HEK293 (cell line): Measurements from ENCODE around the gene DNASE2.
"Not testable (repeated sequence)": the region's sequence is repeated elsewhere in the genome, so short reads cannot be mapped to it uniquely, and the experiment has no call there.

Experiments used
- CTCF ChIA-PET: fragments of 350-600 bp; formaldehyde crosslinking; extraction: SDS; loops from one replicate; lab custom pipeline; 2021; ENCODE audit warnings: antibody characterized with exemption; lab: Yijun Ruan, JAX
- POLR2A ChIA-PET: fragments of 300-600 bp; formaldehyde crosslinking; extraction: SDS; loops from one replicate; lab custom pipeline; 2020; ENCODE audit warnings: antibody characterized with exemption, inconsistent platforms; lab: Yijun Ruan, JAX
- H3K27ac ChIP-seq: fragments of 200-500 bp; sonication (Bioruptor generic); 2 replicates; pipeline ENCODE4 v1.5.1; 2014; ENCODE audit warnings: low read depth, low read length, control low read depth, inconsistent platforms; ENCODE audit errors: extremely low read depth
- H3K36me3 ChIP-seq, 2 experiments: fragments of 200-500 bp in 1 of 2; sonication (Bioruptor generic) in 1 of 2; 1 replicate in 1 of 2; 2 replicates in 1 of 2; pipeline ENCODE4 v1.5.1; 2014 to 2017; ENCODE audit warnings: inconsistent platforms in 2 of 2, low read length in 2 of 2; ENCODE audit not compliant: control insufficient read depth in 2 of 2, insufficient read depth in 1 of 2
- H3K4me1 ChIP-seq: fragments of 200-500 bp; sonication (Bioruptor generic); 2 replicates; pipeline ENCODE4 v1.5.1; 2014; ENCODE audit warnings: mild to moderate bottlenecking, low read length, inconsistent platforms; ENCODE audit not compliant: control insufficient read depth, insufficient read depth
- H3K4me3 ChIP-seq: 2 replicates; pipeline ENCODE4 v1.5.1; 2011; ENCODE audit warnings: low read depth, mild to moderate bottlenecking, control low read depth, low read length, moderate library complexity
- H3K9me3 ChIP-seq: fragments of 200-500 bp; sonication (Bioruptor generic); 2 replicates; pipeline ENCODE4 v1.5.1; 2014; ENCODE audit warnings: low read depth, low read length, inconsistent platforms; ENCODE audit not compliant: control insufficient read depth, insufficient read depth
- CTCF ChIP-seq: fragments of 450-650 bp; formaldehyde crosslinking; IDR thresholded peaks from 2 replicates; pipeline ENCODE4 v1.5.1; 2016; ENCODE audit warnings: missing biosample characterization, missing genetic modification characterization
- EGR2 ChIP-seq: fragments of 450-650 bp; formaldehyde crosslinking; IDR thresholded peaks from 2 replicates; pipeline ENCODE4 v1.5.1; 2016; ENCODE audit warnings: low read depth, missing biosample characterization, missing genetic modification characterization
- GLIS1 ChIP-seq: fragments of 450-650 bp; formaldehyde crosslinking; IDR thresholded peaks from 2 replicates; pipeline ENCODE4 v1.5.1; 2016; ENCODE audit warnings: missing biosample characterization, missing genetic modification characterization
- ZFHX2 ChIP-seq: fragments of 450-650 bp; formaldehyde crosslinking; conservative IDR thresholded peaks from 2 replicates; pipeline ENCODE4 v1.5.1; 2016; ENCODE audit warnings: missing biosample characterization, missing genetic modification characterization
- ZFP69B ChIP-seq: fragments of 450-650 bp; formaldehyde crosslinking; IDR thresholded peaks from 2 replicates; pipeline ENCODE4 v1.5.1; 2016; ENCODE audit warnings: missing biosample characterization, missing genetic modification characterization
- ZIC2 ChIP-seq: fragments of 450-650 bp; formaldehyde crosslinking; IDR thresholded peaks from 2 replicates; pipeline ENCODE4 v1.5.1; 2016; ENCODE audit warnings: missing biosample characterization, missing genetic modification characterization
- ZNF121 ChIP-seq: fragments of 450-650 bp; formaldehyde crosslinking; IDR thresholded peaks from 2 replicates; pipeline ENCODE4 v1.5.1; 2016; ENCODE audit warnings: missing biosample characterization, missing genetic modification characterization
- ZNF133 ChIP-seq: fragments of 450-650 bp; formaldehyde crosslinking; IDR thresholded peaks from 2 replicates; pipeline ENCODE4 v1.5.1; 2016; ENCODE audit warnings: missing biosample characterization, missing genetic modification characterization
- ZNF394 ChIP-seq: fragments of 450-650 bp; formaldehyde crosslinking; IDR thresholded peaks from 2 replicates; pipeline ENCODE4 v1.5.1; 2016; ENCODE audit warnings: missing biosample characterization, missing genetic modification characterization, mild to moderate bottlenecking, moderate library complexity, borderline replicate concordance
- ZNF473 ChIP-seq: fragments of 450-650 bp; formaldehyde crosslinking; IDR thresholded peaks from 2 replicates; pipeline ENCODE4 v1.5.1; 2017; ENCODE audit warnings: missing biosample characterization, missing genetic modification characterization
- ZNF549 ChIP-seq: fragments of 450-650 bp; IDR thresholded peaks from 2 replicates; pipeline ENCODE4 v1.5.1; 2018; ENCODE audit warnings: missing biosample characterization, missing genetic modification characterization, mild to moderate bottlenecking, inconsistent platforms, moderate library complexity
- ZNF600 ChIP-seq: fragments of 450-650 bp; formaldehyde crosslinking; IDR thresholded peaks from 2 replicates; pipeline ENCODE4 v1.5.1; 2016; ENCODE audit warnings: missing biosample characterization, missing genetic modification characterization
- ZNF664 ChIP-seq: fragments of 450-650 bp; formaldehyde crosslinking; IDR thresholded peaks from 2 replicates; pipeline ENCODE4 v1.5.1; 2016; ENCODE audit warnings: missing biosample characterization, missing genetic modification characterization
- ZNF791 ChIP-seq: fragments of 450-650 bp; formaldehyde crosslinking; IDR thresholded peaks from 2 replicates; pipeline ENCODE4 v1.5.1; 2016; ENCODE audit warnings: missing biosample characterization, missing genetic modification characterization
- TF ChIP-seq, protein P1 (sequence below): fragments of 450-650 bp; formaldehyde crosslinking; IDR thresholded peaks from 2 replicates; pipeline ENCODE4 v1.5.1; 2017; ENCODE audit warnings: missing biosample characterization, missing genetic modification characterization

Gene DNASE2

DNA sequence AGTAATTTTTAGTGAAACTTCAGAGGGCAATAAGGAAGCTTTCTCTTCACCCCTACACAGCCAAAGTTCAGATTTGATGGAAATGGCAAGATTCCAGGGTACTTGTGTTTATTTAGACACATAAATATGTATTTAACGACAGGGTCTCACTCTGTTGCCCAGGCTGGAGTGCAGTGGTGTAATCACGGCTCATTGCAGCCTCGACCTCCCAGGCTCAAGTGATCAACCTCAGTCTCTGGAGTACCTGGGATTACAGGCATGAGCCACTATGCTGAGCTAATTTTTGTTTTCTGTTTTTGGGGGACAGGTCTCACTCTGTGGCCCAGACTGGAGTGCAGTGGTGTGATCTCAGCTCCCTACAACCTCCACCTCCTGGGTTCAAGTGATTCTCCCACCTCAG, 39.8 kb upstream of the DNASE2 start:
- H3K4me1 ChIP-seq, result no peaks in the 10 kb centered on the region
- no peak overlapping the region for H3K27ac ChIP-seq
- TF ChIP-seq GLIS1 (tag by site-specific recombination), result peak; percentile 33; the same call in 1 of the 2 replicates
- peak; percentile 27; the same call in 1 of the 2 replicates for TF ChIP-seq ZNF394
- no peak for TF ChIP-seq CTCF
- 0 out of 2 replicates have a peak, but pooled peaks have one; percentile 29 for TF ChIP-seq ZNF664 (tag by site-specific recombination)
- peak; percentile 93 for TF ChIP-seq ZNF121
- peaks cover 24 to 36% of the 10 kb centered on the region in 2 experiments; a peak in 2 of 3 replicates for H3K36me3 ChIP-seq
- ChIA-PET POLR2A (interaction anchor here (1.9 to 3.0 kb wide), 2 partner anchors 12 to 30 kb away, joined by 12 to 18 read pairs; partner anchors contain the start of genes FARSA and GCDH), CTCF (interaction anchor here (0.6 to 1.4 kb wide), 3 partner anchors 12 to 44 kb away, joined by 3 to 7 read pairs (median 3); no protein-coding TSS in a partner anchor)
- no peak overlapping the region for H3K4me3 ChIP-seq
- H3K9me3 ChIP-seq, result no peaks in the 10 kb centered on the region

DNA sequence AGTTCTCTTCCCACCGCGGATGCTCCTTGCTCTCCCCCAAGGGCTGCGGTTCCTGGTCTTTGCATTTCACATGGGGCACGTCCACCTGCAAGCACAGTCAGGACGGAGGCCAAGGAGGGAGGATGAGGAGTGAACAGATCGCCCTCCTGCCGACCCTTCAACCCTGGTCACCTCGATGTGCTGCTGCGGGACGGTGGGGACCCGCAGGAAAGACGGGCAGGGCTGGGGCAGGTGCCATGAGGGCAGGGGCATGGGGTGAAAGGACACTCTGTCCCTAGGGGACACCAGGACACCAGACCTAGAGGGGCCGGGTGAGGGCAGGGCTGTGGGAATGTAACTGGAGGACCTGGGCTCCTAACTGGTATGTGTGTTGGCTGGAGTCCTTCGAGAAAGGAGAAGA, 37.0 kb upstream of the DNASE2 start:
- POLR2A ChIA-PET, result interaction anchor here (1.0 kb wide), 1 partner anchor 32 kb away, joined by 3 read pairs; no protein-coding TSS in a partner anchor
- H3K27ac ChIP-seq, result no peak overlapping the region
- CTCF ChIA-PET, result no interaction called here
- peaks cover 6 to 12% of the 10 kb centered on the region in 2 experiments; a peak in 2 of 3 replicates for H3K36me3 ChIP-seq
- no peaks in the 10 kb centered on the region for H3K9me3 ChIP-seq
- no peak overlapping the region for H3K4me3 ChIP-seq
- H3K4me1 ChIP-seq, result peaks cover 5% of the 10 kb centered on the region; the same call in 1 of the 2 replicates
- TF ChIP-seq, protein P1, sequence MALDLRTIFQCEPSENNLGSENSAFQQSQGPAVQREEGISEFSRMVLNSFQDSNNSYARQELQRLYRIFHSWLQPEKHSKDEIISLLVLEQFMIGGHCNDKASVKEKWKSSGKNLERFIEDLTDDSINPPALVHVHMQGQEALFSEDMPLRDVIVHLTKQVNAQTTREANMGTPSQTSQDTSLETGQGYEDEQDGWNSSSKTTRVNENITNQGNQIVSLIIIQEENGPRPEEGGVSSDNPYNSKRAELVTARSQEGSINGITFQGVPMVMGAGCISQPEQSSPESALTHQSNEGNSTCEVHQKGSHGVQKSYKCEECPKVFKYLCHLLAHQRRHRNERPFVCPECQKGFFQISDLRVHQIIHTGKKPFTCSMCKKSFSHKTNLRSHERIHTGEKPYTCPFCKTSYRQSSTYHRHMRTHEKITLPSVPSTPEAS, result no peak
- TF ChIP-seq ZNF600 (tag by site-specific recombination) (no peak), ZFP69B (tag by site-specific recombination) (no peak), ZNF791 (tag by site-specific recombination) (no peak)

- peaks cover 13% of the 10 kb centered on the region for H3K4me1 ChIP-seq
- TF ChIP-seq ZIC2 (tag by site-specific recombination), result peak; percentile 21; the same call in 1 of the 2 replicates
- H3K9me3 ChIP-seq, H3K4me3 ChIP-seq, H3K27ac ChIP-seq, H3K36me3 ChIP-seq: not testable (repeated sequence)
- ChIA-PET POLR2A (interaction anchor here (0.7 kb wide), 1 partner anchor 12 kb away, joined by 3 read pairs; no protein-coding TSS in a partner anchor), CTCF (interaction anchor here (0.6 kb wide), 2 partner anchors 95 to 1181 kb away, joined by 3 to 4 read pairs; no protein-coding TSS in a partner anchor)
Measured at GRCh38 chr19:12915860-12916259, 34.6 kb upstream of the DNASE2 start.

GRCh38 chr19:12913851-12914690, 32.8 kb upstream of the DNASE2 start:
- CTCF ChIA-PET, result interaction anchor here (0.7 kb wide), 1 partner anchor 200 kb away, joined by 3 read pairs; no protein-coding TSS in a partner anchor
- Histone ChIP-seq H3K27ac (peak overlapping the region; percentile 48; the same call in 1 of the 2 replicates), H3K4me3 (no peak overlapping the region), H3K36me3 (no peaks in the 10 kb centered on the region), H3K9me3 (no peaks in the 10 kb centered on the region), H3K4me1 (peaks cover 13% of the 10 kb centered on the region)
- POLR2A ChIA-PET, result interaction anchor here (0.6 kb wide), 3 partner anchors 29 to 959 kb away, joined by 3 to 8 read pairs (median 4); no protein-coding TSS in a partner anchor
- TF ChIP-seq ZFHX2 (tag by site-specific recombination) (peak; percentile 61; the same call in 1 of the 2 replicates), ZNF549 (tag by site-specific recombination) (no peak), ZNF473 (tag by site-specific recombination) (no peak), ZNF600 (tag by site-specific recombination) (0 out of 2 replicates have a peak, but pooled peaks have one; percentile 14), EGR2 (tag by site-specific recombination) (peak; percentile 42; the same call in 1 of the 2 replicates), ZNF133 (peak; percentile 82)
